ENCODE measurements around the gene TMPRSS13. TPM values are rescaled to one million over a fixed set of nuclear protein-coding genes. Genes with fewer than 3 reads are reported as not detected.
"Not testable (repeated sequence)": the region's sequence is repeated elsewhere in the genome, so short reads cannot be mapped to it uniquely, and the experiment has no call there.

Gene TMPRSS13
- 0.58 TPM for total RNA-seq

- ATAC-seq (no peak), DNase-seq (ENCODE audit: low spot score) (no peak)
- intact Hi-C loops (cut with DNase I): no loop called here
These were observed at the start of gene TMPRSS13 for GRCh38 chr11:117929142-117929915. Gene TMPRSS13, minus strand, starts transcription at chr11:117929402. Its CDS starts 95 bp downstream, at chr11:117929307.

DNA sequence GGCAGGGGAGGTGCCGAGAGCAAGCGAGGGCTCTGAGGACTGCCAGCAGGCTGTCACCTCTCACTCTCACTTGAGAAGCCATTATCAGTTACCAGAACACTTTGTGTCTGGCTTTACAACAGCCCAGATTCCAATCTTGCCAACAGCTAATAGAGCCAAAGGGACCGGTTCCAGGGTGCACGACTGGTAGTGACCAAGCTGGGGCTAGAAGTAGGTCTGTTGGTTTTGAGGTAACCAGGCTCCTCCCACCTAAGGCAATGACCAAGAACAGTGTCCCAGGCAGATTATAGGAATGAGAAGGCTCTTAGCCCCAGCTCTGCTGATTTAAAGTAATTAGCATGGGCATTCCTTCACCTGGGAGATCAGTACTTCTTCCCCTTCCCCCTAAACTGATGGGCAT, 49.8 kb upstream of the TMPRSS13 start:
- DNase-seq (ENCODE audit: low spot score) (no peak), ATAC-seq (no peak)
- intact Hi-C loops (cut with DNase I): no loop called here

DNA sequence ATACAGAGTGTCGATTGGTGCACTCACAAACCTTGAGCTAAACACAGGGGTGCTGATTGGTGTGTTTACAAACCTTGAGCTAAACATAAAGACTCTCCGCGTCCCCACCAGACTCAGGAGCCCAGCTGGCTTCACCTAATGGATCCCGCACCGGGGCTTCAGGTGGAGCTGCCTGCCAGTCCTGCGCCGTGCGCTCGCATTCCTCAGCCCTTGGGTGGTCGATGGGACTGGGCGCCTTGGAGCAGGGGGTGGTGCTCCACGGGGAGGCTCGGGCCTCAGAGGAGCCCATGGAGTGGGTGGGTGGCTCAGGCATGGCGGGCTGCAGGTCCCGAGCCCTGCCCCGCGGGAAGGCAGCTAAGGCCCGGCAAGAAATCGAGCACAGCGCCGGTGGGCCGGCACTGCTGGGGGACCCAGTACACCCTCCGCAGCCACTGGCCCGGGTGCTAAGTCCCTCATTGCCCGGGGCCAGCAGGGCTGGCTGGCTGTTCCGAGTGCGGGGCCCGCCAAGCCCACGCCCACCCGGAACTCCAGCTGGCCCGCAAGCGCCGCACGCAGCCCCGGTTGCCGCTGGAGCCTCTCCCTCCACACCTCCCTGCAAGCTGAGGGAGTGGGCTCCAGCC, 49.2 kb upstream of the TMPRSS13 start:
- DNase-seq (ENCODE audit: low spot score); ATAC-seq; intact Hi-C loops (cut with DNase I): not testable (repeated sequence)

- DNase-seq (ENCODE audit: low spot score); ATAC-seq; intact Hi-C loops (cut with DNase I): not testable (repeated sequence)
These were observed 48.5 kb upstream of the TMPRSS13 start for GRCh38 chr11:117977612-117978264.

- DNase-seq (ENCODE audit: low spot score) (no peak), ATAC-seq (peak; percentile 29)
- intact Hi-C loops (cut with DNase I): no loop called here
These were observed 47.8 kb upstream of the TMPRSS13 start for GRCh38 chr11:117977029-117977428.

- intact Hi-C loops (cut with DNase I): no loop called here
- no peak for ATAC-seq
- no peak for DNase-seq (ENCODE audit: low spot score)
These were observed 47.2 kb upstream of the TMPRSS13 start for GRCh38 chr11:117976445-117976844.

DNA sequence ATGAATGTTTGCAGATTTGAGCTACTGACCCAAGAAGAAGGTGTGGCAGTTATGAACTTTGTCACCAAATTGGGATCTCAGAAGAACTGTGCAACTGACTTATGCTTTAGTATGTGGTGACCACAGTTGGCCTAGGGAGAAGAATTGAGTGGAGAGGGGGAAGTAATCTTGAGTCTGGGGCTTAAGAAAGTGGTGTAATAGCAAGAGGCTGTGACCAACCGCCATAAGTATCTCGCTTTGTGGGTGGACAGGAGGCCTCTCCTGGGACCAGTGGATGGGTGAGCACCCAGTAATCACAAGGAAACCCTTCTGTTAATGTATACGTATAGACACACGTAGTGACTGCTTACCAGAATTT, 44.3 kb upstream of the TMPRSS13 start:
- ATAC-seq (no peak), DNase-seq (ENCODE audit: low spot score) (no peak)
- intact Hi-C loops (cut with DNase I): no loop called here

DNA sequence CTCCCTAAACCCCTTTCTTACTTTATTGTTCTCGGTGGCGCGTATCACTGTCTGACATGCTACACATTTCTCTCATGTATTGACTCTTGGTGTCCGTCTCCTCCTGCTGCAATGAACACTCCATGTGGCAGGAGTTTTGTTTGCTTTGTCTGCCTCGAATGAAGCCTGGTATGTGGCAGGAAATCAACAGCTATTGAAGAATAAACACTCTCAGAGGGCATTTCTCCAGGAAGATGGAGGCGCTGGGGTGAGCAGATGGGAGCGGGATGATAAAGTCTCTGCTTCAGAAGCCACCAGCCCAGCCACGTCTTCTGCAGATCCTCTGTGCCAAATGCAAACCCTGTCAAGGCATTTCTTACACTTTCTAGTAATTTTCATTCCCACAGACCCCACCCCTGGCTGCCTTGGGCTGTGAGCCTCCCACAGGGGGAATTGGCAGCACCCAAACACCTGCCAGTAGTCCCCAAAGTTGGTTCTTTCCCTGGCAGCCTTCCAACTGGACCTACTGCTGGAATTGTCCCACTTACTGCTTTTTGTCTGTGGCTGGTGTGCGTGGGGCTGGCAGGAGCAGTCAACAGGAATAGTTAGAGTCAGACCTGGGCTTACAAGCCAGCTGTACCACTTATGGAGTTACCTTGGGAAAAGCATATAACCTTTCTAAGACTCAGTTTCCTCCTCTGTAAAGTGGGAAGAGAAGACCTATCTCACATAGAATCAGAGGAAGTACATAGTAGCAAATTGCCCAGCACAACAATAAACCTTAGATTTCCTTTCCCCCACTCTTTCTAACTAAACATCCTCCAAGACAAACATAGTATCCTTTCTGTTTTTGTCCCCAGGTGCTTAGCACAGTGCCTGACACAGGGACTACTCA, 43.7 kb upstream of the TMPRSS13 start:
- intact Hi-C loops (cut with DNase I): no loop called here
- no peak for DNase-seq (ENCODE audit: low spot score)
- no peak for ATAC-seq

- intact Hi-C loops (cut with DNase I): no loop called here
- no peak for DNase-seq (ENCODE audit: low spot score)
- ATAC-seq: no peak
These were observed 42.8 kb upstream of the TMPRSS13 start for GRCh38 chr11:117972044-117972443.

DNA sequence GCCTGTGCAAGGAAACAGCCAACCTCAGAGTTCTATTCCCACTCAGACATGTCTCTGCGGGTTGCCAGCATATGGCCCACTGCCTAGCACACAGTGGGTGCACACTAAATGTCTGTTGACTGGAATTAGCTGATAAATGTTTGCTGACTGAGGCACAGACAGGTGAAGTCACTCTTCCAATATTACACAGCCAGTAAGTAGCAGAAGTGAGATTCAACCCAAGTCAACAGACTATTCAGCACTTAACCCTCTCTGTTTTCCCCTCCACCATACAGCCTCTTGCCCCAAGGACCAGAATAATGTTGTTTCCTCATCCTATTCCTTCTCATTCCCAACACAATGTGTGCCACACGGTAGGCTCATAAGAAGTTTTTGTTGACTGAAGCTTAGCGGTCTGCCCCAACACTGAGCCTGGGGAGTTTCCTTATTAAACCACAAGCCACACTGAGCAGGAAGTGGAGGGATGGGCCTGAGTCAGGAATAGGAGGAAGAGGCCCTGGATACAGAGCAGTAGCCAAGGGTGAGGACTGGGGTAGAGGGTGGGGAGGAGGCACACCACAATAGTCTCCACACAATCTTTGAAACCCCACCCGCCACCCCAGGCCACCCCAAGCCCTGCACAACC, 41.3 kb upstream of the TMPRSS13 start:
- peak; percentile 63 for ATAC-seq
- no peak for DNase-seq (ENCODE audit: low spot score)
- intact Hi-C loops (cut with DNase I): no loop called here

- intact Hi-C loops (cut with DNase I): no loop called here
- DNase-seq (ENCODE audit: low spot score) (no peak), ATAC-seq (no peak)
These were observed 40.2 kb upstream of the TMPRSS13 start for GRCh38 chr11:117969160-117969991.

GRCh38 chr11:117966908-117967307, 37.7 kb upstream of the TMPRSS13 start:
- DNase-seq (ENCODE audit: low spot score): no peak
- intact Hi-C loops (cut with DNase I): no loop called here
- no peak for ATAC-seq

DNA sequence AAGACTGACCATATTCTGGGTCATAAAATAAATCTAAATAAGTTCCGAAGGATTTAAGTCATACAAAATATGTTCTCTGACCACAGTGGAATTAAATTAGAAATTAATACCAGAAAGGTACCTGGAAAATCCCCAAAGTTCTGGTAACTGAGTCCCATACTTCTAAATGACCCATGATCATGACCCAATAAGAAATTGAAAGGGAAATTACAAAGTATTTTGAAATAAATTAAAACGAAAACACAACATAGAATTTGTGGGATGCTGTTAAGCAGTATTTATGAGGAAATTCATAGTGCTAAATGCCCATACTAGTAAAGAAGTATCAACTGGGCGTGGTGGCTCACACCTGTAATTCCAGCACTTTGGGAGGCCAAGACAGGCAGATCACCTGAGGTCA, 33.6 kb upstream of the TMPRSS13 start:
- intact Hi-C loops (cut with DNase I): no loop called here
- no peak for ATAC-seq
- DNase-seq (ENCODE audit: low spot score): no peak

DNA sequence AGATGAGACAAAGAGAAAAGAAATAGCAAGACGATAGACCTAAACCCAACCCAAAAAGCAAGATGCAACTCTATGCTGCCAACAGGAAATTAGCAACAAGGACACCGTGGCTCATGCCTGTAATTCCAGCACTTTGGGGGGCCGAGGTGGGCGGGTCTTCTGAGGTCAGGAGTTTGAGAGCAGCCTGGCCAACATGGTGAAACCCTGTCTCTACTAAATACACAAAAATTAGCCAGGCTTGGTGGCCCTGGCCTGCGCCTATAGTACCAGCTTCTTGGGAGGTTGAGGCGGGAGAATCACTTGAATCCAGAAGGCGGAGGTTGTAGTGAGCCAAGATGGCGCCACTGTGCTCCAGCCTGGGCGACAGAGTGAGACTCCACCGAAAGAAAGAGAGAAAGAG, 32.7 kb upstream of the TMPRSS13 start:
- no peak for DNase-seq (ENCODE audit: low spot score)
- intact Hi-C loops (cut with DNase I): no loop called here
- no peak for ATAC-seq

DNA sequence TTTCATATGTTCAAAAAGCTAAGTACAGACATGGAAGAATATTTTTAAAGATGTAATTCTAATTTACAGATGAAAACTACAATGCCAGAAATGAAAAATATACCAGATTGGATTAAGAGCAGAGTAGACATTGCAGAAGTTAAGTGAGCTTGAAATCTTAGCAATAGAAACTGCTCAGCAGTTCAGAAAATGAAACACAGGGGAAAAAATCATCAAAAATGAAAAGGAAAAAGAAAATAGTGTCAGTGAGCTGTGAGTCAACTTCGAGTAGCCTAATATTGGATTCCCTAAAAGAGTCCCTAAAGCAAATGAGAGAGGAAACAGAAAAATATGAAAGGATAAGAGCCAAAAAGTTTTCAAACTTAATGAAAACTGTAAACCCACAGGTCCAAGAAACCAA, 31.2 kb upstream of the TMPRSS13 start:
- DNase-seq (ENCODE audit: low spot score) (no peak), ATAC-seq (no peak)
- intact Hi-C loops (cut with DNase I): loop anchor here (1.0 kb wide), 1 partner anchor 49 kb away; no protein-coding TSS in a partner anchor

DNA sequence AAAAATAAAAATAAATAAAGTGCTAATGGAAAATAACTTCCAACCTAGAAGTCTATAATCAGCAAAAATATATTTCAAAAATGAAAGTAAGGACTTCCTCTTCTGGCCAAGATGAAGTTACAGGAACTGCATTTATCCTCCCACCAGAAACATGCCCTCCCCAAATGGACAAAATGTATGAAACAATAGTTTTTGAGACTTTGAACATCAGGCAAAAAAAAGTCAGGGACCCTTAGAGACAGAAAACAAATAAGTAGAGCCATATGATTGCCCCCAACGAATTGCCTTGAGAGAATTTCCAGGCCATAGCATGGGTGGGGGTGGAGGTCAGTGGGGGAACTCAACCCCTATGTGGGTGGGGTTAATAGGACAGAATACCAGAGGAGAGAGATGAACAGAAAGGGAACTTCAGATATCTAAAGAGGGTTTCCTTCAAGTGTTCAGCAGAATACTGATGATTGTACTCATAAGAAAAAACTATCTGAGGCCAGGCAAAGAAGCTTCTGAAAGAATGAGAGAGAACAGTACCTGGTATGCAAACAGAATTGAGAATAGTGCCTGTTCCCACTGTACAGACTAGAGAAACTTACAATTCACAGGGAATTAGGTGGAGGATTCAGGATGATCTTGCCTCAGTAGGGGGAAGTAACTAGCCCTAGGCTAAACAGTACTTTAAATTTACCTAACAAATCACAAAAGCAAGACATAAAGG, 30.4 kb upstream of the TMPRSS13 start:
- intact Hi-C loops (cut with DNase I): loop anchor here (1.0 kb wide), 1 partner anchor 48 kb away; no protein-coding TSS in a partner anchor
- peak; percentile 30 for ATAC-seq
- no peak for DNase-seq (ENCODE audit: low spot score)

DNA sequence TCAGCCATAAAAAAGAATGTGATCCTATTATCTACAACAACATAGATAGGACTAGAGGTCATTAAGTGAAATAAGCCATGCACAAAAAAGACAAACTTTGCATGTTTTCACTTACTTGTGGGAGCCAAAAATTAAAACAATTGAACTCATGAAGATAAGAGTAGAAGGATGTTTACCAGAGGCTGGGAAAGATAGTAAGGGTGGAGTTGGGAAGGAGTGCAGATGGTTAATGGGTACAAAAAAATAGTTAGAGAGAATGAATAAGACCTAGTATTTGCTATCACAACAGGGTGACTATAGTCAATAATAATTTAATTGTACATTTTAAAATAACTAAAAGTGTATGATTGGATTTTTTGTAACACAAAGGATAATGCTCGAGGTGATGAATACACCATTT, 29.7 kb upstream of the TMPRSS13 start:
- intact Hi-C loops (cut with DNase I): no loop called here
- DNase-seq (ENCODE audit: low spot score) (no peak), ATAC-seq (no peak)

All from sciatic nerve (tissue), 2 donors.